Dedifferentiated amniotic fluid mesenchymal stem cell (primary cell): Measurements from ENCODE around the gene CNPY1.

Experiments used
- DNase-seq: peaks from one replicate; pipeline ENCODE4 v3.0.0-alpha.2; 2016; ENCODE audit errors: extremely low spot score

The CNPY1 gene

DNA sequence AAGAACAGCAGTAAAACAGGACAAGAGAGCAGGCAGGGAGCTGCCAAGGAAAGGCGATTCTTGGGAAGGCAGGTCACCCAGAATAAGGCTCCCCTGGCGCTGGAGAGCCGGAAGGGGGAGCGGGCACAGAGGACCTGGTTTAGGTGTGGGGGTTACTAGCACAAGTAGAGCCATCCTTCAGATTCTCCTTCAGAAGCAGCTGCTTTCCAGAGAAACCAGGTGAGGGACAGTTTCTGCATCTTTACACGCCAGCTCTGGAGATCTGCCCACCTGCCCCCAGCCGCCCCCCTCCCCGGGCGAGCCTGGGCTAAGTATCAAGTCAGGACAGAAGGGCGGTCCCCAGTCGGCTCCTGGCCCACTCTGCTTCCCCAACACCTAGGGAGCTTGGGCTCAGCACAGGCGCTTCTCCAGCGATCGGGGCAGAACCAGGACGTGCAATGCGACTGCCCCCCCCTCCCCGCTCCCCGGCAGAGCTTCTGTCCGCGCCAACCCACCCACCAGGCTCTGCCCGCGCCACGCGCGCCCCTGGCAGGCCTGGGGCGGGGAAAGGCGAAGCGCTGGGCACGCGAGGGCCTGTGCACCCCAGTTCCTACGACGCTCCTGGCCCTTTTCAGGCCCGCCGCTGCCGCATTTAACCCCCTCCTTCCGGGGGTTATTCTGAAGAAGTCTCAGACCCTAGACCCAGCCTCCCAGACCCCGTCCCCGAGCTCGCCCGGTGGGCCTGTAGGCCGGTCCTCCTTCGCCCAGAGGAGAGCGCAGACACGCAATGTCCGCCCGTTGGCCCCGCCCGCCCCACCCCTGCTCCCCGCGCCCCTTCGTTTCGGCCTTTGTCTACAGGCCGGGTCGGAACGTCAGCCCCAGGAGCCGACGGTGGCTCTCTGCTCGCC is 92.8 kb downstream of the CNPY1 start:
- DNase-seq, result no peak

DNA sequence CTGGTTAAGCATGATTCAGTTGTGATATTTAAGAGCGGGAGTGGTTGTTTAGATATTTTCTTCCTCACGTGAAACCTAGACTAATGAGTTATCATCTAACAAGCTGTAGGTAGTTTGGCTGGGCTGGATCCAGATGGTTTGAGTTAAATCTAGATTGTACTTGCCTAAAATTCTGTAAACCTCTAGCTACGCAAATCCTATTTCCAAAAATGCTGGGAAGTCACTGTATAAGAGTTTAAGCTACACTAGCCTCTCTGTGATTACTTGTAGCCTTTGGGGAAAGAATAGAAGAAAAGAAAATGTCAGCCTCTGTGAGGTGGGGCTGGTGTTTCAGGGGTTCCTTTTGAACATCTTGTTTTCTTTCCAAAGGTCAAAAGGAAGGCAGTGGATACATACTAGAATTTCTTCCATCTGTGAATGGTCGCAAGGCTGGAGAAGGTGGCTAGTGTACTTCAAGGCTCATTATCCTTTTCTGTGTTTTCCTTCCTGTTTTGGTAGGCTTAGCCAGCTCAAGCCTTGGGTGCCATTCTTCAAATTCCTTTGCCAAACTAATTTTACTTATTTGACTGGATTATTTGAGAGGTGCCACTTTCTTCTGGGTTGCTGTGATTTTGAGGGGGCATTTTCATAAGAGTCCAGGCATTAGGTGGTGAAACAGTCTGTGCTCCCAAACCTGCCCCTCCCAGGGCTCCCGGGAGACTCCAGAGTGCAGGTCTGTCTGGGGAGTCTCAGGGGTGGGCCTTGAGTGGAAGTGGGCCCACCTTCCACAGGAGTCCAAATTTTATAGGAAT is 93.7 kb downstream of the CNPY1 start:
- DNase-seq, result no peak

DNA sequence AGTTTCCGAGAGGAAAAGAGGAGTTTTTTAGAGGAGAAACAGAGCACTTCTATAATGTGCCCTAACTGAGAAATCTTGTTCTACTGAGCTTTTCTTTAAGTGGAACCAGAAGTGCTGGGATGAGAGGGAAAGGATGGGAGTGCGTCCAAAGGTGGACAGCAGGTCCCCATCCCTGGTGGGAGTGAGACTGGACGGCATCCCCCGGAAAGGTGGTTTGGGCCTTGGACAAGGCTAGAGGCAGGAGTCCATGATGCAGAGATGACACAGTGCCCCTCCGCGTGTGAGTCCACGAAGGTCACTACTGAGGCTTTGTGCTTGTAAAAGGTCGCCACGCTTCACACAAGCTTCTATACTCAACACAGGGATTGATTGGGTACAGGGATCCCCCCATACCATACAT is 94.5 kb downstream of the CNPY1 start:
- no peak for DNase-seq
